K562 treated with DMSO at 1 percent for 12 hours (cell line): ENCODE results near the gene ZNF396. TPM values are rescaled to one million over a fixed set of nuclear protein-coding genes. Genes with fewer than 3 reads are reported as not detected.

ENCODE experiments used
- total RNA-seq: library from RNA; unstranded; fragments of 300-600 nt; gene quantifications from 2 replicates; pipeline ENCODE4 v1.2.3, GENCODE V29; 2022; ENCODE audit not compliant: insufficient read depth

ZNF396 gene
- 0.97 and 2.3 TPM in 2 replicates for total RNA-seq

DNA sequence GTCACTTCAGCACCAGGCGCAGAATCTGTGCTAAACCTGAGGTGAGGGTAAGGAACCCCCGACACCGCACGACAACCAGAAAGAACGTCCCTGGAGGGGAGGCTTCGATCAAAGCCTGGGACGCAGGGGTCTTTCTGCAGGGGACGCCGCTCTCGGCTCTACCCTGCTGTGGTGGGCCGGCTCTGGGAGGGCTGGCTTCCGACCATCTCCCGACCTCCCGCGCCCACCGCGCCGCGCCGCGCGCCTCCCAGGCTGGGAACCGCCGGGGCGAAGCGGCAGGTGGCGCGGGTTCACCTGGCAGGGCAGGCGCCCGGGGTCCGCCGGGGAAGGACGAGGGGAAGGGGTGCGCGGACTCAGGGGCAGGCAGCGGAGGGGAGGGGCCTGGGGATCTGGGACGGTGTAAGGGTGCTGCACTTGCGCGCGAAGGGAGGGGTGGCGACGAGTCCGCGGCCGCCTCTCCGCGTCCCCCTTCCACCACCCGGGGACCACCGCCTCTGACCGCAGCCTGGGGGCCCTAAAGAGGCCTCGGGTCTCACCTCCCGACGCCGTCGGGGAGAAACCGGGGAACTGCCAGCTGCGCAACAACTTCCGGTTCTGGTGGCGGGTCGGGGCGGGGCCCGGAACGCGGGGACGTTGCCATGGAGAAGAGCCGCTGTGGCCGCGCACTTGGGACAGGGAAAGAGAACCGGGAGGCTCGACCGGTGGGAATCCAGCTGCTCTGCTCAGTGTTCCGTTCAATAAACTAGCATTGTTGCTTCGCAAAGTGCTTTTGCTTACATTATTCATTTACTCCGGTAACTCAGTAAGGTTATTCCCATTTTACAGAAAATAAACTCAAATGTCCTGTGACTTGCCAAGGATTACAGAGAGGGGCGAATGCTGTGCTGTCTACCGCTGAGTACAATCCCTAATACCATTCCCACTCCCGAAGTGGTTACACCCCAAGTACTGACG is at the start of gene ZNF396:
ZNF396 (minus strand) TSS at position 596 of the 954 bp plus-strand sequence. CDS start 3,045 bp downstream, outside the sequence.

DNA sequence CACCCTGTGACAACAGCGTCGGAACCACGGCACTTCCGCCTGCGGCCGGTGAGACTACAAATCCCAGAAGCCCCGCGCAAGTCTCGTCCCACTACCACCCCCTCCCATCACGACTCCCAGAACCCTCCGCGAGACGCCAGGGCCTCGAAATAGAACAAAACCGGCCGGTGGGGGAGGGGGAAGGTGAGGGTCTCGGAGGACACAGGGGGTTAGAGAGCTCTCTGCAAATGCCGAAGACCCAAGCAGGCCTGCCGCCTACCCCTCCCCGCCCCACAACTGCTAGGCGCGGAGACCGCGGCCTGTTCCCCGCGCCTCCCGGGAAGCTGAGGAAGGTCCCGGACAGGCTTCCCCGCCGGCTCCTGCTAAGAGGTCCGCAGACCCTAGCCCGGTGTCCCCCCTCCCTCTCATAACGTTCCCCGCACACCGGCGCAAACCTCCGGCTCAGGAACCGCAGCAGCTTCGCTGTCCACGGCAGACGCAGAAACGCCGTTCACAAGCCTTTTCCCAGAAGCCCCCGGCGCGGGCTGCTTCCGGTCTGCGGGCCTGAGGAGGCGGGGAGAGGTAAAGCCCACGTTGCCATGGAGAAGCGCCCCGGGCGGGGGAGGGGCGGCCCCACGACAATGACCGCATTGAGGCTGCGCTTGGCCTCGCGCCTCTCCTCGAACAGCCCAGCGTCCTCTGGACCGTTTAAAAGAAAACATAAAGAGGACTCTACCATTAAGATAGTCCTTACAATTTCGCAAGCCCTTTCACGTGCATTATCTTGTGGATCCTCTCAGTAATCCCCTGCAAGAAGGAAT is 33.0 kb downstream of the ZNF396 start, which contains the start of gene ZNF24:
ZNF24 (minus strand) TSS at position 485 of the 800 bp plus-strand sequence. CDS start 3,770 bp downstream, outside the sequence.

Other genes starting within 250 kb of the ZNF396 start
- 3.8 and 13.5 TPM in 2 replicates for gene ZNF397, start 136.3 kb downstream of the ZNF396 start, total RNA-seq
- 2.6 and 13.3 TPM in 2 replicates for gene ZSCAN30, start 87.1 kb downstream of the ZNF396 start, total RNA-seq
- gene ZNF24, start 32.9 kb downstream of the ZNF396 start, total RNA-seq: 13.1 and 45.2 TPM in 2 replicates
- 41.1 and 48.9 TPM in 2 replicates for gene INO80C, start 120.6 kb upstream of the ZNF396 start, total RNA-seq
- 12.4 and 37.3 TPM in 2 replicates for gene GALNT1, start 204.4 kb upstream of the ZNF396 start, total RNA-seq